Activated CD4-positive, alpha-beta memory T cell treated with anti-CD3 and anti-CD28 coated beads, Interleukin-2, amount 10 ng/mL, durations not matched to agents 7 days and 5 days (primary cell): ENCODE results near the gene MYL4. TPM values are rescaled to one million over a fixed set of nuclear protein-coding genes. Genes with fewer than 3 reads are reported as not detected.
"Not testable (repeated sequence)": the region's sequence is repeated elsewhere in the genome, so short reads cannot be mapped to it uniquely, and the experiment has no call there.

Source experiments
- CTCF ChIA-PET: fragments of 350-600 bp; sonication (Branson Sonifier 250); formaldehyde crosslinking; loops from one replicate; lab custom pipeline; 2021; ENCODE audit warnings: antibody characterized with exemption, inconsistent platforms; lab: Charles Lee
- POLR2A ChIA-PET: fragments of 350-600 bp; sonication (Branson Sonifier 250); formaldehyde crosslinking; loops from one replicate; lab custom pipeline; 2021; ENCODE audit warnings: antibody characterized with exemption; lab: Charles Lee
- DNase-seq: peaks from one replicate; pipeline ENCODE4 v3.0.0-alpha.2; 2020
- H3K27ac Mint-ChIP-seq: one replicate; pipeline ENCODE4 v1.8.0; 2021; ENCODE audit warnings: mild to moderate bottlenecking, mixed read lengths
- H3K27me3 Mint-ChIP-seq: one replicate; pipeline ENCODE4 v1.8.0; 2021; ENCODE audit warnings: mixed read lengths
- H3K36me3 Mint-ChIP-seq: one replicate; pipeline ENCODE4 v1.8.0; 2021; ENCODE audit warnings: low read depth, mixed read lengths
- H3K4me1 Mint-ChIP-seq: one replicate; pipeline ENCODE4 v1.8.0; 2021; ENCODE audit warnings: mixed read lengths
- H3K4me3 Mint-ChIP-seq: one replicate; pipeline ENCODE4 v1.8.0; 2021; ENCODE audit warnings: mild to moderate bottlenecking, mixed read lengths
- H3K9me3 Mint-ChIP-seq: one replicate; pipeline ENCODE4 v1.8.0; 2021; ENCODE audit warnings: mixed read lengths
- total RNA-seq, 2 experiments: library from RNA; stranded (reverse); gene quantifications; one replicate each; pipeline ENCODE4 v1.2.3, GENCODE V29; 2021

MYL4 gene
- total RNA-seq, 2 experiments from 2014 or later = not detected

GRCh38 chr17:47180337-47180736 lies 28.8 kb upstream of the MYL4 start:
- Mint-ChIP-seq H3K36me3 (peaks cover 44% of the 10 kb centered on the region), H3K4me1 (peaks cover 48% of the 10 kb centered on the region), H3K27me3 (no peaks in the 10 kb centered on the region), H3K27ac (no peak overlapping the region), H3K4me3 (no peak overlapping the region), H3K9me3 (no peaks in the 10 kb centered on the region)
- POLR2A ChIA-PET = interaction anchor here (1.2 to 2.2 kb wide), 2 partner anchors 9 to 12 kb away, joined by 3 to 13 read pairs; partner anchors contain the start of gene CDC27
- no peak for DNase-seq
- CTCF ChIA-PET = interaction anchor here (1.2 kb wide), 1 partner anchor 238 kb away, joined by 3 read pairs; no protein-coding TSS in a partner anchor

DNA sequence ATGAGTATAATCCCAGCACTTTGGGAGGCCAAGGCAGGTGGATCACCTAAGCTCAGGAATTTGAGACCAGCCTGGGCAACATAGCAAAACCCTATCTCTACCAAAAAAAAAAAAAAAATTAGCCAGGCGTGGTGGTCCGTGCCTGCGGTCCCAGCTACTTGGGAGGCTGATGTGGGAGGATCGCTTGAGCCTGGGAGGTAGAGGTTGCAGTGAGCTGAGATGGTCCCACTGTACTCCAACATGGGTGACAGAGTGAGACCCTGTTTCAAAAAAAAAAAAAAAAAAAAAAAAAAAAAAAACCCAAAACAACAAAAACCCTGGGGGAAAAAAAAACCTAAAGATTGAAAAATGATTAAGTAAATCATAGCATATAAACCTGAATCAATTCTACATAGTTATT lies 28.2 kb upstream of the MYL4 start:
- peaks cover 50% of the 10 kb centered on the region for H3K36me3 Mint-ChIP-seq
- not testable (repeated sequence) for DNase-seq, H3K9me3 Mint-ChIP-seq, H3K27me3 Mint-ChIP-seq, H3K27ac Mint-ChIP-seq, H3K4me3 Mint-ChIP-seq
- H3K4me1 Mint-ChIP-seq = peaks cover 51% of the 10 kb centered on the region
- CTCF ChIA-PET = interaction anchor here (1.2 kb wide), 1 partner anchor 239 kb away, joined by 3 read pairs; no protein-coding TSS in a partner anchor
- POLR2A ChIA-PET = interaction anchor here (2.2 kb wide), 1 partner anchor 9 kb away, joined by 13 read pairs; the partner anchor contains the start of gene CDC27

GRCh38 chr17:47184681-47185080 lies 24.5 kb upstream of the MYL4 start:
- H3K27me3 Mint-ChIP-seq = no peaks in the 10 kb centered on the region
- no peaks in the 10 kb centered on the region for H3K9me3 Mint-ChIP-seq
- ChIA-PET CTCF (no interaction called here), POLR2A (interaction anchor here (0.8 to 1.8 kb wide), 2 partner anchors 21 to 36 kb away, joined by 3 to 4 read pairs; no protein-coding TSS in a partner anchor)
- H3K27ac Mint-ChIP-seq = no peak overlapping the region
- peaks cover 43% of the 10 kb centered on the region for H3K36me3 Mint-ChIP-seq
- DNase-seq = no peak
- H3K4me1 Mint-ChIP-seq = peaks cover 59% of the 10 kb centered on the region
- H3K4me3 Mint-ChIP-seq = no peak overlapping the region

- Mint-ChIP-seq H3K27ac (peak overlapping the region; percentile 95), H3K36me3 (peaks cover 30% of the 10 kb centered on the region), H3K27me3 (no peaks in the 10 kb centered on the region), H3K4me1 (peaks cover 58% of the 10 kb centered on the region), H3K9me3 (no peaks in the 10 kb centered on the region), H3K4me3 (peak overlapping the region; percentile 96)
- DNase-seq = no peak
- ChIA-PET CTCF (interaction anchor here (3.0 kb wide), 1 partner anchor 17 kb away, joined by 18 read pairs; no protein-coding TSS in a partner anchor), POLR2A (interaction anchor here (1.3 to 8.0 kb wide), 11 partner anchors 8 to 462 kb away, joined by 3 to 138 read pairs (median 5); partner anchors contain the start of genes EFCAB13, KPNB1 and MYL4)
Measured at GRCh38 chr17:47188271-47188875, 20.8 kb upstream of the MYL4 start.

- H3K4me3 Mint-ChIP-seq = peak within 1 kb of the TSS; percentile 96
- peaks cover 59% of the 10 kb centered on the region for H3K4me1 Mint-ChIP-seq
- peak; percentile 100 for DNase-seq
- ChIA-PET CTCF (interaction anchor here (1.0 to 3.0 kb wide), 5 partner anchors 11 to 41 kb away, joined by 3 to 18 read pairs (median 4); no protein-coding TSS in a partner anchor), POLR2A (interaction anchor here (0.9 to 8.0 kb wide), 13 partner anchors 9 to 461 kb away, joined by 3 to 138 read pairs (median 5); partner anchors contain the start of genes EFCAB13, KPNB1 and MYL4)
- no peaks in the 10 kb centered on the region for H3K27me3 Mint-ChIP-seq
- H3K9me3 Mint-ChIP-seq = no peaks in the 10 kb centered on the region
- peak within 1 kb of the TSS; percentile 95 for H3K27ac Mint-ChIP-seq
- peaks cover 30% of the 10 kb centered on the region for H3K36me3 Mint-ChIP-seq
Measured at GRCh38 chr17:47188876-47189731, 20.0 kb upstream of the MYL4 start, which contains the start of gene CDC27. Gene CDC27 (minus strand): TSS chr17:47189295. CDS start chr17:47189172, 123 bp downstream.

DNA sequence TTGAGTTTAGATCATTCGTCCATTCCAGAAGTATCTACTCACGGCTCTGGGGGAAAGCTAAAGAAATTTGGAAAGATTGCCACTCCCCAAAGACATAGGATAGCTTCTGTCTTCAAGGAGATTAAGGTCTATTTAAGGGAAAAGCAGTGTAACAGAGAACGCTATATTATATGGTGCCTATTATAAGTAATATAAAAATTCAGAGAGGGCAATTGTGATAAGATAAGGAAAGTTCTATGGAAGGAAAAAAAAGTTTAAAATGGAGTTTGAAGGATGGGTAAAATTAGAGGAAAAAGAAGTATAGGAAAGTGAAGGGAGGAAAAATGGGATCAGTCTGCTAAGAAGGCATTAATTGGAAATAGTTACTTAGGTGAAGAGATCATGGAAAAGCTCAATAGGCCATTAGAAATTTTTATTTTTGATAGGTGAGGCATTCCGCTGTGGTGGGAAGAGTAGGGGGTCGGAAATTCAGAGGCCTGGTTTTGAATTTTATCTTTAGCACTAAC lies 19.4 kb upstream of the MYL4 start:
- peak overlapping the region; percentile 95 for H3K27ac Mint-ChIP-seq
- ChIA-PET POLR2A (interaction anchor here (0.9 to 8.0 kb wide), 10 partner anchors 8 to 460 kb away, joined by 3 to 138 read pairs (median 8); partner anchors contain the start of genes EFCAB13, KPNB1 and MYL4), CTCF (interaction anchor here (1.0 to 3.0 kb wide), 5 partner anchors 11 to 41 kb away, joined by 3 to 18 read pairs (median 4); no protein-coding TSS in a partner anchor)
- no peaks in the 10 kb centered on the region for H3K9me3 Mint-ChIP-seq
- peaks cover 24% of the 10 kb centered on the region for H3K36me3 Mint-ChIP-seq
- no peak for DNase-seq
- peak overlapping the region; percentile 96 for H3K4me3 Mint-ChIP-seq
- no peaks in the 10 kb centered on the region for H3K27me3 Mint-ChIP-seq
- peaks cover 52% of the 10 kb centered on the region for H3K4me1 Mint-ChIP-seq

DNA sequence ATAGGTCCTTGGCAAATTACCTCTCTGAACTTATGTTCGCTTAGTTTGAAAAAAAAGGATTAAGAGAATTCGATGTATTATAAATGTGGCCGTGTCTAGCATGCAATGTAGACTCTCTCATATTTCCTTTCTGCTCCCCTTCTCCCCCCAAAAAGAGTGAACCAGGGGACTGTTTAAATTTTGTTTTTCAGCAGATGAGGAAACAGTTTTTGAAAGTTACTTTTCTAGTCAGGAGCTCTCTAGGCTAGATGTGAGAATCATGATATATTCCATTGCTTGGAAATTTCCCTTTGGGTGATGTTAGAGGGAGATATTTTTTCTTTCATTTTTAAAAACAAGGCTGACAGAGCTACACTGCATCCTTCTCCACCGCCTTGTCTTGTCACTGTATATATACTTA lies 18.9 kb upstream of the MYL4 start:
- H3K36me3 Mint-ChIP-seq = peaks cover 23% of the 10 kb centered on the region
- no peak for DNase-seq
- H3K4me1 Mint-ChIP-seq = peaks cover 51% of the 10 kb centered on the region
- ChIA-PET POLR2A (interaction anchor here (1.6 to 8.0 kb wide), 8 partner anchors 10 to 460 kb away, joined by 4 to 138 read pairs (median 10); partner anchors contain the start of genes EFCAB13, KPNB1 and MYL4), CTCF (interaction anchor here (1.3 to 3.0 kb wide), 3 partner anchors 10 to 39 kb away, joined by 4 to 18 read pairs (median 13); no protein-coding TSS in a partner anchor)
- peak overlapping the region; percentile 95 for H3K27ac Mint-ChIP-seq
- H3K4me3 Mint-ChIP-seq = peak overlapping the region; percentile 6
- H3K27me3 Mint-ChIP-seq = no peaks in the 10 kb centered on the region
- no peaks in the 10 kb centered on the region for H3K9me3 Mint-ChIP-seq

DNA sequence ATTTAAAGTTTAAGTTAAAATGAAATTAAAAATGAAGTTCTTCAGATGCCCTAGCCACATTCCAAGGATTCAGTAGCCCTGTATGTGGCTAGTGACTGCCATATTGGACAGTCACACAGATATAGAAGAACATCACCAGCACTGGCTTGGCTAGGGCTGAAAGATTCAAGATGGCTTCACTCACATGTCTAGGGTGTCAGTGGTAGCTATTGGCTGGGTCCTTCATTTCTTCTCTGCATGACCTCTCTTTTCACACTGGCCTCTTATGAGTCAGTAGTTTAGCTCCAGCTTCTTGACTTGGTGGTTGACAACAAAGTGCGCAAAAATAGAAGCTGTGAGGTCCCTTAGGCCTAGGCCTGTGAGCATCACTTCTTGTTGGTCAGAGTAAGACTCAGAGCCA lies 18.4 kb upstream of the MYL4 start:
- DNase-seq = no peak
- POLR2A ChIA-PET = interaction anchor here (1.8 to 8.0 kb wide), 3 partner anchors 10 to 30 kb away, joined by 11 to 138 read pairs (median 13); partner anchors contain the start of gene MYL4
- Mint-ChIP-seq H3K4me1 (peaks cover 48% of the 10 kb centered on the region), H3K4me3 (no peak overlapping the region), H3K36me3 (peaks cover 20% of the 10 kb centered on the region), H3K27me3 (no peaks in the 10 kb centered on the region), H3K9me3 (no peaks in the 10 kb centered on the region), H3K27ac (no peak overlapping the region)
- CTCF ChIA-PET = interaction anchor here (2.2 to 3.0 kb wide), 2 partner anchors 10 to 15 kb away, joined by 13 to 18 read pairs; no protein-coding TSS in a partner anchor

DNA sequence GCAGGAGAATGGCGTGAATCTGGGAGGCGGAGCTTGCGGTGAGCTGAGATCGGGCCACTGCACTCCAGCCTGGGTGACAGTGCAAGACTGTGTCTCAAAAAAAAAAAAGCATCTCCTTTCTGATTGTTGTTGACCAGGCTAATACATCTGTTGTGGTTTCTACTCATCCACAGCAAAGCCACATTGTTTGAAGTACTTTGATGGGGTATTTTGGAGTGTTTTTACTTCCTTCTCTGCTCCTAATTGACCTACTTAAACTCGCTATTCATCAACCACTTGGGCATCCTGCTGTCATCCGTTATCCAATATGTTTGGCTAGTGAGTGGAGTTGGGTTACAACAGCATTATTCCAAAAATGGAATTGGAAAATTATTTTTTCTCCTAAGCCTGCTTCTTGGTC lies 16.6 kb upstream of the MYL4 start:
- H3K4me3 Mint-ChIP-seq = no peak overlapping the region
- H3K4me1 Mint-ChIP-seq = peaks cover 35% of the 10 kb centered on the region
- POLR2A ChIA-PET = interaction anchor here (8.0 kb wide), 1 partner anchor 14 kb away, joined by 138 read pairs; the partner anchor contains the start of gene MYL4
- DNase-seq = no peak
- H3K36me3 Mint-ChIP-seq = peaks cover 11% of the 10 kb centered on the region
- H3K9me3 Mint-ChIP-seq = no peaks in the 10 kb centered on the region
- peak overlapping the region; percentile 55 for H3K27ac Mint-ChIP-seq
- peaks cover 4% of the 10 kb centered on the region for H3K27me3 Mint-ChIP-seq
- CTCF ChIA-PET = interaction anchor here (0.8 to 1.5 kb wide), 3 partner anchors 12 to 15 kb away, joined by 3 to 4 read pairs (median 4); no protein-coding TSS in a partner anchor

- Mint-ChIP-seq H3K4me1 (peaks cover 30% of the 10 kb centered on the region), H3K4me3 (no peak overlapping the region), H3K9me3 (no peaks in the 10 kb centered on the region), H3K27me3 (peaks cover 6% of the 10 kb centered on the region), H3K27ac (no peak overlapping the region), H3K36me3 (peaks cover under 1% of the 10 kb centered on the region)
- ChIA-PET CTCF (interaction anchor here (1.5 kb wide), 1 partner anchor 14 kb away, joined by 4 read pairs; no protein-coding TSS in a partner anchor), POLR2A (interaction anchor here (0.6 to 8.0 kb wide), 2 partner anchors 12 to 927 kb away, joined by 3 to 138 read pairs; partner anchors contain the start of gene MYL4)
- DNase-seq = no peak
Measured at GRCh38 chr17:47193931-47194511, 15.1 kb upstream of the MYL4 start.

DNA sequence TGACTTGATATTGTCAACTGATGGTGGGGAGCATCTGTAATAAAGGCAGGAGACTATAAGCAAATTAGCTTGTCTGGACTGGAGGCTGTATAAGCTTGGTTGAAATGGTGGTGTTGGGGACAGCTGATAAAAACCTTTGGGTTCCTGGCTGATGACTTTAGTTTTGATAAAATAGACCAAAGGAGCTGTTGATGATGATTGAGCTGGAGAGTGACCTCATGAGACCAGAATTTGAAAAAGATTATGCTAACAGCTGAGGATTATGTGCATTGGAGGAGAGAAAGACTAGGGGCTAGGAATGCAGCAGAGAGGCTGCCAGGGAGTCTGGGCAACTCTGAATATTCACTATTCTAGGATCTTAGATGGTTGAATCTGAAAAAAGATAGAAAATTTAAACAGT lies 11.3 kb upstream of the MYL4 start:
- H3K4me1 Mint-ChIP-seq = peaks cover 21% of the 10 kb centered on the region
- no peaks in the 10 kb centered on the region for H3K9me3 Mint-ChIP-seq
- CTCF ChIA-PET = no interaction called here
- H3K27me3 Mint-ChIP-seq = peaks cover 6% of the 10 kb centered on the region
- no peak for DNase-seq
- POLR2A ChIA-PET = interaction anchor here (1.2 to 1.6 kb wide), 2 partner anchors 9 to 11 kb away, joined by 3 to 7 read pairs; partner anchors contain the start of genes CDC27 and MYL4
- no peak overlapping the region for H3K27ac Mint-ChIP-seq
- H3K36me3 Mint-ChIP-seq = no peaks in the 10 kb centered on the region
- H3K4me3 Mint-ChIP-seq = no peak overlapping the region
